AG04450 (cell line): ENCODE data around the gene MED13L. TPM values are rescaled to one million over a fixed set of nuclear protein-coding genes. Genes with fewer than 3 reads are reported as not detected.

Source experiments
- CTCF ChIA-PET: fragments of 300-600, 350-600 bp; formaldehyde crosslinking; extraction: SDS; loops from one replicate; lab custom pipeline; 2022; ENCODE audit warnings: antibody characterized with exemption, inconsistent platforms; lab: Charles Lee
- POLR2A ChIA-PET: fragments of 350-600 bp; formaldehyde crosslinking; extraction: SDS; loops from one replicate; lab custom pipeline; 2021; ENCODE audit warnings: antibody characterized with exemption, inconsistent platforms; lab: Yijun Ruan, JAX
- DNase-seq: peaks from one replicate; pipeline ENCODE4 v3.0.0-alpha.2; 2011; ENCODE audit warnings: low read depth, low spot score
- H3K27ac ChIP-seq: one replicate; pipeline ENCODE4 v1.5.1; 2012; ENCODE audit warnings: low read depth, low read length, control low read depth
- H3K27me3 ChIP-seq: one replicate; pipeline ENCODE4 v1.6.0; 2012; ENCODE audit warnings: low read length; ENCODE audit not compliant: control insufficient read depth, insufficient read depth
- H3K4me3 ChIP-seq: 2 replicates; pipeline ENCODE4 v1.5.1; 2011; ENCODE audit warnings: mild to moderate bottlenecking, low read depth, low read length, control low read depth
- H3K9me3 ChIP-seq: 2 replicates; pipeline ENCODE4 v1.5.1; 2012; ENCODE audit warnings: low read length; ENCODE audit not compliant: control insufficient read depth, insufficient read depth
- polyA plus RNA-seq: library from polyadenylated mRNA; depleted of rRNA; stranded (reverse); fragments of >200 nt; gene quantifications from 2 replicates; pipeline ENCODE4 v1.2.3, GENCODE V29; 2011
- TF ChIP-seq, protein P1 (sequence below): IDR thresholded peaks from 2 replicates; pipeline ENCODE4 v1.5.1; 2011; ENCODE audit warnings: low read depth, low read length, control low read depth, inconsistent platforms

Gene MED13L
- polyA plus RNA-seq, 1 experiment = 56.2 TPM

DNA sequence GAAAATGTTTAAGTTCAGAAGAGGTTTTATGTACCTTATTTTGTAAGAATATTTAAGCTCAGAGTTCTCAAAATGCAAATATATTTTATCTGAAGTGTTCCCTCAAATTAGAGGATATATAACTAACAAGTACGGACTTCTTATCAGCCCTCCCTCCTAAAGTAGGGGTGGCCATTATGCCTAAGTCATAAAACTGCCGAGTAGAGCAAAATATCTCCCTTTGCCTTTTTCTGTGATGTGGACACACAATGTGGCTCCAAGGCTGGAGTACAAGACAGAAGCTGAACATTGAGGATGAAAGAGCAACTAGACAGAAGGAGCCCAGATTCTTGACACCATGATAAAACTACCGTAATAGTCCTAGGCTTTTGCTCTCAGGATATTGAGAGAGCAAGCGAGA, 120.9 kb downstream of the MED13L start:
- Histone ChIP-seq H3K9me3 (no peaks in the 10 kb centered on the region), H3K27ac (no peak overlapping the region), H3K4me3 (no peak overlapping the region), H3K27me3 (no peaks in the 10 kb centered on the region)
- ChIA-PET CTCF (no interaction called here), POLR2A (no interaction called here)
- no peak for DNase-seq
- TF ChIP-seq, protein P1, sequence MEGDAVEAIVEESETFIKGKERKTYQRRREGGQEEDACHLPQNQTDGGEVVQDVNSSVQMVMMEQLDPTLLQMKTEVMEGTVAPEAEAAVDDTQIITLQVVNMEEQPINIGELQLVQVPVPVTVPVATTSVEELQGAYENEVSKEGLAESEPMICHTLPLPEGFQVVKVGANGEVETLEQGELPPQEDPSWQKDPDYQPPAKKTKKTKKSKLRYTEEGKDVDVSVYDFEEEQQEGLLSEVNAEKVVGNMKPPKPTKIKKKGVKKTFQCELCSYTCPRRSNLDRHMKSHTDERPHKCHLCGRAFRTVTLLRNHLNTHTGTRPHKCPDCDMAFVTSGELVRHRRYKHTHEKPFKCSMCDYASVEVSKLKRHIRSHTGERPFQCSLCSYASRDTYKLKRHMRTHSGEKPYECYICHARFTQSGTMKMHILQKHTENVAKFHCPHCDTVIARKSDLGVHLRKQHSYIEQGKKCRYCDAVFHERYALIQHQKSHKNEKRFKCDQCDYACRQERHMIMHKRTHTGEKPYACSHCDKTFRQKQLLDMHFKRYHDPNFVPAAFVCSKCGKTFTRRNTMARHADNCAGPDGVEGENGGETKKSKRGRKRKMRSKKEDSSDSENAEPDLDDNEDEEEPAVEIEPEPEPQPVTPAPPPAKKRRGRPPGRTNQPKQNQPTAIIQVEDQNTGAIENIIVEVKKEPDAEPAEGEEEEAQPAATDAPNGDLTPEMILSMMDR = no peak

DNA sequence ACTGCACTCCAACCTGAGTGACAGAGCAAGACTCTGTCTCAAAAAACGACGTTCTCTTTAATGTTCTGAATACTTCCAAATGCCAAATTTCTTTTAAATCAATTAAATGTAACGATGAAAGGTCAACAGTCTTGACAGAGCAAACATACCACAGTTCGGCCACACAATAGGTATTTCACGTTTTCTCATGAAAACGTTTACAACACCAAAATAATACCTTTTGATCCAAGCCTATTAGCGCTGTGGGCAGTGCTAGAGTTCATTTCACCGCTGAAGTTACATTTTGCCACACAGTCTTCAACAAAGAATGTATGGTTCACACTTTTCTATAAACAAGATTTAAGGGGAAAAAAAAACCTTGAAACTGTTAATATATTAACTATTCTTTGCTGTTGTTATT, 122.1 kb downstream of the MED13L start:
- H3K27ac ChIP-seq = no peak overlapping the region
- ChIA-PET POLR2A (no interaction called here), CTCF (no interaction called here)
- TF ChIP-seq, protein P1 = no peak
- H3K27me3 ChIP-seq = no peaks in the 10 kb centered on the region
- no peak overlapping the region for H3K4me3 ChIP-seq
- no peaks in the 10 kb centered on the region for H3K9me3 ChIP-seq
- no peak for DNase-seq

DNA sequence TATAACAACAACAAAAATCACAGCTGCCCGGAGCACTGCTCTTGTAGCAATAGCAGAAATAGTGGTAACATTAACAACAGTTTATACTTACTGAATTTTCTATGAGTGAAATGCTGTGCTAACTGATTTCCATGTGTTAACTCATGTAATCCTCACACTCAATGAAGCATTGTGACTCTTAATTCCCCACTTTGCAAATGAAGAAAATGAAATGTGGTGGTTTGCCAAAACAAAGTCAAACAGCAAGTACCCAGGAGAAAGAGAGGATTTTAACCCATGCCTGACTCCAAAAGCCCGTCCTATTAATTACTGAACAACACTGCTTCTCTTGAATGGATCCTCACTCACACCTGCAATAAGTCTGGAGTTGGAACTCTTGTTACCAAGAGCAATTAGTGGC, 123.5 kb downstream of the MED13L start:
- H3K4me3 ChIP-seq = no peak overlapping the region
- TF ChIP-seq, protein P1 = no peak
- CTCF ChIA-PET = no interaction called here
- DNase-seq = no peak
- POLR2A ChIA-PET = no interaction called here
- H3K9me3 ChIP-seq = no peaks in the 10 kb centered on the region
- H3K27me3 ChIP-seq = no peaks in the 10 kb centered on the region
- no peak overlapping the region for H3K27ac ChIP-seq

DNA sequence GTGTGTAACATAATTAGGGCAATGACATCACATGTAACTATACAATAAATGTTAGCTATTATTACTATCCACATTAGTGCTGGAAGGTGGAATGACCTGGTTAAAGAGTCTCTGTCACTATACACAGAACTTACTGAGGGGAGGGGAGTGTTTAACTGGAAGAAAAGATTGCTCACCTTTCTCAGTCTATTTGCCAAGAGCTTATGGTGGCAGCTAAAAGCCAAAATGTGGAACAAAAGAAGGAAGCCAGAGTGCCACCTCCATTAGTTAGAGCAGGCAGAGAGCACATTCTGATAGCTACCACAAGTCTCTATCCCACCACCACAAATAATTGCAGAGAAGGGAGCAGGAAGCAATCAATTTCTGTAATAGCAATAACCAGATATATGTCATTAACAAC, 124.4 kb downstream of the MED13L start:
- no peak overlapping the region for H3K4me3 ChIP-seq
- no peaks in the 10 kb centered on the region for H3K9me3 ChIP-seq
- H3K27me3 ChIP-seq = no peaks in the 10 kb centered on the region
- TF ChIP-seq, protein P1 = no peak
- DNase-seq = no peak
- H3K27ac ChIP-seq = no peak overlapping the region
- ChIA-PET POLR2A (no interaction called here), CTCF (no interaction called here)

DNA sequence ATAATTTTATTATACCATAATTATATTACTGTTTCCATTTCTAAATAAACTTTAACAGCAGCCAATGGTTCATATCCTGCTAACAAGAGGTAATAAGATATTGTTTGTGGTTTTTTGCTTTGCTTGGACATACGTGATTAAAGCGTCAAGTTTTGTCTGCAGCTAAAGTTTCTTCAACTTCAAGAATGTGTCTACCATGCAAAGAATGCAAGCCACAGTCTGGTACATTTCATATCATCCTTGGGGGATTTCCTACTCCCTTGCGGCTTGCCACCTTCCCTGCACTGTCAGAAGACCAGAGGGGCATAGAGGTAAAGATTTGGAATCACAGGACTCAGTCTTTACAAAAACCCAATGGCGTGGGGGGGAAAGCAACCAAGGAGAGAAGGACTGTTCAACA, 125.2 kb downstream of the MED13L start:
- no peaks in the 10 kb centered on the region for H3K27me3 ChIP-seq
- ChIA-PET CTCF (no interaction called here), POLR2A (interaction anchor here (1.0 kb wide), 1 partner anchor 19 kb away, joined by 3 read pairs; no protein-coding TSS in a partner anchor)
- no peaks in the 10 kb centered on the region for H3K9me3 ChIP-seq
- no peak overlapping the region for H3K27ac ChIP-seq
- TF ChIP-seq, protein P1 = no peak
- peak; percentile 71 for DNase-seq
- no peak overlapping the region for H3K4me3 ChIP-seq
